NB4 (cell line): ENCODE data around the gene GAPDHS.

Experiments
- CTCF ChIP-seq: IDR thresholded peaks from one replicate; pipeline ENCODE4 v1.5.1; 2012; ENCODE audit warnings: low read depth, low read length
- MYC ChIP-seq: IDR thresholded peaks from 2 replicates; pipeline ENCODE4 v1.6.1; 2011; ENCODE audit warnings: low read depth, low read length
- POLR2A ChIP-seq: IDR thresholded peaks from 2 replicates; pipeline ENCODE4 v1.6.1; 2011; ENCODE audit warnings: mild to moderate bottlenecking; ENCODE audit not compliant: insufficient read length; ENCODE audit errors: extremely low read depth

- no peak for TF ChIP-seq CTCF
- no peak for TF ChIP-seq POLR2A
- TF ChIP-seq MYC = no peak
Measured at GRCh38 chr19:35556846-35557538, 23.7 kb downstream of the GAPDHS start.
